ENCODE results near the gene C17orf113.

C17orf113 gene

DNA sequence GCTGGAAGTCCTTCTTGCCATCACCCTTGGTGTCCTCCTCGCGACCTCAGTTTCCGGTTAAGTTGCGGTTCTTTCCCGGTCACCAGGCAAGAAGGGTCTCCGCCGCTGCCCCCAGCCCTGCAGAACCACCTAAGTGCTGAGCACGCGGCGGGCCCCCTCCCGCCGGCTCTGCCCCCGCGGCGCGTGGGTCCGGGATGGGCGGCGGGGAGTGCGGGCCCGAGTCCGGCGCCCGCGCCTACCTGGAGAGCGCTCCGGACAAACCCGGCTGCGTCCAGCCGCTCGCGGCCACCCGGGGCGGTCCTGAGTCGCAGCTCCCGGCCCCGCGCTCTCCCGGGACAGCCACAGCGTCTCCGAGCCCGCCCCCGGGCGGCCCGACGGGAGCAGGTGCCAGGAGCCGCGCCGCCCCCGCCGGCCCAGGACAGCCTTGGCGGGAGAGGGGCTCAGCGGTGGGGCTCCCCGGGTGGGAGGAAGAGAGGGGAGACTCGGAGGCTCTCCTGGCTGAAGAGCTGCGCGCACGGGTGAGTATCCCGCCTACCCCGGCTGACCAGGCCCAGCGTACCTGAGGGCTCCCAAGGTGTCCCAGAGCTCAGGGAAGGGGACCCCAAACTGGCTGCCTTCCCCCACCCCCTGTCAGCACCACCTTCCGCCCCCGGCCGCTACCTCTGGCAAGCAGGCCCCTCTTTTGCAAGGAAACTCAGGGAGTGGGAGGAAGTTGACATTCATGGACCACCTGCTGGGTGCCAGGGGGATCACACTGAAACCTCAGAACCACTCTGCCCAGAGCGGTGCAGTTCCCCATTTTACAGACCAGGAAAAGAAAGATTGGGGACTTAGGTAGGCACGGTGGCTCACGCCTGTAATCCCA, 22.2 kb upstream of the C17orf113 start:
- DNase-seq: no peak

DNA sequence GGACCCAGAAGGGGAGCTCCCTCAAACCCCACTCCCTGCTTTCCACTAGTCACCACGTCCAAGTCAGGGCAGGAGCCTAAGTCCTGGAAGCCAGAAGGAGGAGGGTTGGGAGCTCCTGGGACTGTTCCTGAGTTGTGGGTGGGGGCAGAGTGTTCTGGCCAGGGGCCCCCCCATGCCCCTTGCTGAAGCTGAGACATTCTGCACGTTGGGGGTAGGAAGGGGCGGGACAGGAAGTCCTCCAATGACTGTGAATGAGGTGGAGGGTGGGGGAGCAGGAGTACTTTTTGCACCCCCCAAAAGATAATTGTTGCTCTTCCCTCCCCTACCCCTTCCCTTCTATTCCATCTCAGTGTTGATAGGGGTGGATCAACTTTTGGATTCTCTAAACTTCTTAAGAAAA, 21.4 kb upstream of the C17orf113 start:
- no peak for DNase-seq

DNA sequence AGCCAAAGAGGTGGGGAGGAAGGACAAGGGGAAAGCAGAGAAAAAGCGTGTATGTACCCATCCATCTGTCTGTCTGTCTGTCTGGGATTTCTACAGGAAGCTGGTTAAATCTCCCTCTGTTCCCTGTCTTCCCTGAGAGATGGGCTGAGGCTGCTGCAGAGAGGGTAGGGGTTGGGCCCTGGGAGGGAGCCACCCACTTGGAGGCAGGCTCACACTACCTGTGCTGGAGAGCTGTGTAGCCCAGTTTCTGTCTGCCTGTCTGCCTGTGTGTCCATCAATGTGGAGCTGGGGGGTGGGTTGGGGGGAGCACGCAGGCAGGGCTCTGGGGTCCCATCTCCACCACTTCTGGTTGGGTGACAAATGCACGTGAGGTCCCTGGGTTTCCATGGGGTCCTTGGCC, 18.6 kb upstream of the C17orf113 start:
- no peak for DNase-seq

DNA sequence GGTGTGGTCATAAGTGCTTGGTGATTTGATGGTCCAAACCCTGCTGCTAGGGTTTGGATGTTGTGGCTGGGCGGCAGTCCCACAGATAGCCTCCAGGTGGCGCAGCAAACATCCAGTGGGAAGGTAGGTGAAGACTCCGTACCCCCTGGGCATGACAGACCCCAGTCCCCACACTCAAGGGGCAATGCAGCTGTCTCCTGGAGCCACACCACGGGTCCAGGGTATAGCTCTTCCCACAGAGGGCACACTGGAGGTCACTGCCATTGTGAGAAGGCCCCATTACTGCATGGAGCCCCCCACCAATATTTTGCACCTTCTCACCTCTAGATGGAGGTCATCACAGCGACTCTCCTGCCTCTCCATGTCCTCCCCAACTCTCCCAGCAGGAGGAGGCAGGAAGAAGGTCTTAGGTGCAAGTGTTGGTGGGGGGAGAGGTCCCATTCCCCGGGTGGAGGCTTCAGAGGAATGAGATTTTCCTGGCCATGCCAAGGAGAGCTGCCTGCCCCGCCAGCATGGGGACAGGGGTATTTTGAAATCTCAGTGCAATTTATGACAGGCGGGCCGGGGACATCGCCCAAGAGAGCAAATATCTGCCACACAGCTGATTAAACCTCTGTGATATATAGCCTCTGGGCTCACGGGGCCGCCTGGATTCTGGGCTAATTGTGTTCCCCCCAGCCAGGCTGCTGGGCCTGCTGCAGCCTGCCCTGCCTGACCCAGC, 17.1 kb upstream of the C17orf113 start:
- peak; percentile 63 for DNase-seq

DNA sequence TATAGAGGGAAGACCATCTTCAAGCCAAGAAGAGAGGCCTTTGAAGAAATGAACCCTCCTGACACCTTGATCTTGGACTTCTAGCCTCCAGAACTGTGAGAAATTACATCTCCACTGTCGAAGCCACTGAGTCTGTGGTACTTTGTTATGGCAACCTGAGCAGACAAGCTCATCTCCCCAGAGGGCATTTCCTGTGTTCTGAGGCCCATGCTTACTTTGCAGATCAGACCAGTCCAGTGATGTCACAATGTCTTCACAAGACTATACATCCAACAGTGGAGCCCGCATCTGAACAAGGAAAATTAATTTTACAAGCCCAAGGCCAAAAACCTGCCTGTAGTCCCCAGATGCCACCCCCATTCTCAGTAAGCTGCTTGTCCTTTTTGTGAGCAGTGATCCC, 14.8 kb upstream of the C17orf113 start:
- DNase-seq: no peak

DNA sequence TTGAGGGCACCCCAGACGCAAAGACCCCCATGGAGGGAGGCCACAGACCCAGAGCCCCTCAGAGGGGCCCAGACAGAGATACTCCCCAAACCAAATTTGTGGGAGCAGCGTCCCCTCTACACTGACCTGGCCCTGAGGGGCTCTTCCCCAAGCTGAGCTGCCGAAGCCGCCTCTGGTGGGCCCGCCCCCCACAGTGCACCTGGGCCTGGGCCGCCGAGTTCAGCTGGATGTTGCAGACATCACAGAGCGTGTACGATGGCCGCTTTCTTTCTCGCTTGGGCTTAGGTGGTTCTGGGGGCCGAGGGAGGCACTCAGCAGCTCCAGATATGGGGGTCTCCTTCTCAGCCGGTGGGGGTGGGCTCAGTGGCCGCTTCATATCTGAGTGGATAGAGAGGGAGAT, 12.3 kb upstream of the C17orf113 start:
- DNase-seq: no peak

DNA sequence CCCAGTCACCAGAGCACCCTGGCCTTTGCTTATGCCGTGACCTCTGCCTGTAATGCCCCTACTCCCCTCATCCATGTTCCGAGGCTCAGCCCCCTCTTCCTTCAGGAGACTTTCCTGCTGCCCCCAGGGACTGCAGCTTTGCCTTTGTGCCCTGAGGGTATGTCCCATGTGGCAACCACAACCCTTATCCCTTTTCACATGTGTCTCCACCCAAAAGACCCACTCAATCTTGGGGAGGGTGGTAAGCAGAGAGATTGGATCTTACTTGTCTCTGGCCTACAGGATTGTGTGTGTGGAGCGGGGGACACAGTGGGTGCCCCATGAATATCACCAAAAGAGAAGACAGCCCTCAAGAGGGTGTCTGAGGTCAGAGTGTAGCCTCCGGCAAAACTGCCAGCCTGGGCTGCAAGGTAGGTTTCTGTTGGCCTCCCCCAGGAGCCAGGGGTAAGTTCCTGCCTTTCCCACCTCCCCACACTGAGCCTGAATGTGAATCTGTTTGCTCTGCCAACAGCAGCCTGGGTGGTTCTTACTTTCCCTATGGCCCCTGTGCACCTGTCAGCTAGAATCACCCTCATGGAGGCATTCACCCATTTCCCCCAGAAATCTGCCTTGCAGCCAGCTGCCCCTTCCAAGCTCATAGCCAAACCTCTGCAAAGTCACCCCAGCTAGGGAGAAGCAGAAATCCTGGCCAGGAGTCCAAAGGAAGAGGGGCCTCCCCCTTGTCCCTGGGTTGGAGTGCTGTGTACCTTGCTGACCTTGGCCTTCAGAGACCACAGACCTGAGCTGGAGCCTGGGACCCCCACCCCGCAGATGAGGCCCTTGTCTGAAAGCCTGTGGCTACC, 11.5 kb upstream of the C17orf113 start:
- DNase-seq: peak; percentile 76

DNA sequence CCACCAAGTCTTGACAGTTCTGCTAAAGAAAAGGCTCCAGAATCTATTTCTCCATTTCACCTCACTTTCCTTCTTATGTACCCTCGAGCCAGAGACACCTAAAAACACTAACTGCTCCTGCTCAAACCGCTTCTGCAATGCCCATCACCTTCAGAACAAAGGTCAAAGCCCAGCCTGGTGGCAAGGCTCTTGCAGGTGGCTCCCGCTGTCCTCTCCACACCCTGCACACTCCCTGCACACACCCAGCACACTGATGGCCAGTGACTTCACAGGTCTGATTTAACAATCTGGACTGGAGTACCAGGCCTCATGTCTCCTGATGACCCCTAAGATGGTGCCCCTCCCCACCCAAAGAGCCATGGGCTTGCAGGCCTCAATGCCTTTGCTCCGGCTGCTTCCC, 9.8 kb upstream of the C17orf113 start:
- DNase-seq: no peak

DNA sequence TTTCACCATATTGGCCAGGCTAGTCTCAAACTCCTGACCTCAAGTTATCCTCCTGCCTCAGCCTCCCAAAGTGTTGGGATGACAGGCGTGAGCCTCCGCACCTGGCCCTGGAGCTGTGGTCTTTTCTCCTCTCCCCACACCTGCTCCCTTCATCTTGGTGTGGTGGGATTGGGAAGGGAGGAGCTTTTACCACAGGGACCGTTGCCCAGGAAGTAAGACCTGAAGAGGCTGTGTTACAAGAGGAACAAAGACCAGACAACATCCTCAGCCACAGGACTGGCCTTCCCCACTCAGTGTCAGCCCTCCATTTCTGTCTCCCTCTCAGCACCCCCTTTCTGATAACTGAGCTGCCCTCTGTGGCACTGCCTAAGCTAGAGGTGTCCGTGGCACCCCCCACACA, 9.4 kb upstream of the C17orf113 start:
- no peak for DNase-seq

DNA sequence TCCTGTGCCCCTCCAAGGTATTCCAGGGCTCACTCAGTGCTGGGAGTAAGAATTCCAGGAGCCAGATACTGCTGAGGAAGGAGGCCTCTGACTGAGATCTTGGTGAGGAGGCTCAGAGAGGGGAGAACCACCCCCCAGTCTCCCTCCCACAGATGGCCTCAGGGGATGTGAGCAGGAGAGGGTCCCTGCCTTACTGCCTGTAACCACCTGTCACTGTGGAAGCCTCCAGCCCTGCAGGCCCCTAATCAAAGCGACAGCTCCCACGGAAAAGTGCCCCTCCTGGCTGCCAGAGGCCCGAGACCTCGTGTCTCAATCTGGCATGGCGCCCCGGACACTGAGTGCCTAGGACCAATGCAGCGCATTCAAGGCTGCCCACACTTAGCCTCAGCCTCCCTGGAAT, 7.7 kb upstream of the C17orf113 start:
- DNase-seq: no peak

DNA sequence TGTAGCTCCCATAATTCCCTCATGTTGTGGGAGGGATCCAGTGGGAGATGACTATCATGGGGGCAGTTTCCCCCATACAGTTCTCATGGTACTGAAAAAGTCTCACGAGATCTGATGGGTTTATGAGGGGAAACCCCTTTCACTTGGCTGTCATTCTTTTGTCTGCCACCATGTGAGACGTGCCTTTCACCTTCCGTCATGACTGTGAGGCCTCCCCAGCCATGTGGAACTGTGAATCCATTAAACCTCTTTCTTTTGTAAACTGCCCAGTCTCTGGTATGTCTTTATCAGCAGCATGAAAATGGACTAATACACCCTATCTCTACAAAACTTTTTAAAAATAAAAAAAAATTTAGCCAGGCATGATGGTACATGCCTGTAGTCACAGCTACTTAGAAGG, 6.2 kb upstream of the C17orf113 start:
- DNase-seq: no peak

DNA sequence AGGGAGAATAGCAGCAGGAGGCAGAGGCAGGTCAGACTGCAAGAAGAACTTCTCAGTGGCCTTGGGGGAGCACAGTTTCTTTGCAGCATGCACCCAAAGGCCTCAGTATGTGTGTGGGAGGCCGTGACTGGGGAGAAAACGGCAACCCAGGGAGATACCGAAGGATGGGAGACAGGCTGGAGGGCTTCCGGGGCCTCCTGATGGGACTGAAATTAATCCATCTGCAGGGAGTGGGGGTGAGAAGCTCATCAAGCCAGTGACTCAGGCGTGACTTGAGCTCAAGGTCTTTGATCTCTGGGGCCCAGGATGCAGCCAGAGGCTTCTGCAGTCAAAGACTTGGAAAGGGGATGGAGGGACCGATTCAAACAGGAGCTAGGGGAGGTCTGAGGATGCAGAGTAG, 5.1 kb upstream of the C17orf113 start:
- no peak for DNase-seq

DNA sequence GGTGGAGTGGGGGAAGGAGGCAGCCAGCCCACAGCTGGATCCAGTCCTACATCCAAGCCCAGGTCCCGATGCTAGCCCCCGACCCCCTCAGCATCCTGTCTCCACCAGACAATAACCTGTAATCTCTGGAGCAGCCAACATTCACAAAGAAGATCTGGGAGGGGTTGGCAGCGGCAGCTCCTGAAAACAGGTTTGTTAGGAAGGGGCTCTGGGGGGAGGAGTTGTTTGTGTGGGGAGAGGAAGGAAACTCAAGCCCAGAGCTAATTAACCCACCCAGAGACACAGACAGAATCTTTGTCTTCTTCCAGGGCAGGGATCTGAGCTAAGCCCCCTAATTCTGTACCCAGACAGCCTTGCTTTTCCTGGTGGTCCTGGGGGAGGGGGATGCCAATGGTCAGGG, 4.6 kb upstream of the C17orf113 start:
- no peak for DNase-seq

DNA sequence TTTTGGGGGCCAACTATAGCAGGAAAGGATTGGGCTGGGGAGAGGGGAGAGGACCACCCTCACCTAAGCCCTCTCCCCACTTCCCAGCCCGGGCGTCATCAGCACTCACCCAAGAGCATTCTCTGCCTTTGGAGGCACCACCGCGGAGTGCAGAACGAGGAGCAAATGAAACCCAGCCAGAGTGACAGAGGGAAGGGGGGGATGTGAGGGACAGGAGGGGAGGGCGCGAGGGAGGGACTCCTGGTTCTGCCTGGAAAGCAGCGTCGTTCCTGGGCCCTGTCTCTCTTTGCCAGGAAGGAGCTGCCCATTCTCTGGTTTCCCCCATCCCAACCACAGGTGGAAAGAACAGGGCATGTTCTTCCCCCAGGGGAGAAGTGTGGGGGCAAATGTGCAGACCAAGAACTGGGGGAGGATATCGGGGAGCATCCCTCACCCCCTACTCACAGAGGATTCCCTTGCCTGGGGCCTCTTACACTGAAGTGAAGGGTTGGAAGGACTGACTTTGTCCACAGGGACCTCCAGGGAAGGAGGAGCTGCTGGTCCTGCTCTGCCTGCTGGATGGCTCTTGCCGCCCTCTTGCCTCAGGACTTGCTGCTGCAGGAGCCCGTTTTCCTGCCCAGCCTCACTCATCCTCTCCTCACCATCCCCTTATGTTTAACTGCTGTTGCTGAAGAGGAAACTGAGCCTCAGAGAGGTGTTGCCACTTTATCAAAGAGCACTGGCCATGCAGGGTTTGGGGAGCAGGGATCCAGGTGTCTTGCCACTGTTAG, 3.5 kb upstream of the C17orf113 start:
- DNase-seq: no peak

DNA sequence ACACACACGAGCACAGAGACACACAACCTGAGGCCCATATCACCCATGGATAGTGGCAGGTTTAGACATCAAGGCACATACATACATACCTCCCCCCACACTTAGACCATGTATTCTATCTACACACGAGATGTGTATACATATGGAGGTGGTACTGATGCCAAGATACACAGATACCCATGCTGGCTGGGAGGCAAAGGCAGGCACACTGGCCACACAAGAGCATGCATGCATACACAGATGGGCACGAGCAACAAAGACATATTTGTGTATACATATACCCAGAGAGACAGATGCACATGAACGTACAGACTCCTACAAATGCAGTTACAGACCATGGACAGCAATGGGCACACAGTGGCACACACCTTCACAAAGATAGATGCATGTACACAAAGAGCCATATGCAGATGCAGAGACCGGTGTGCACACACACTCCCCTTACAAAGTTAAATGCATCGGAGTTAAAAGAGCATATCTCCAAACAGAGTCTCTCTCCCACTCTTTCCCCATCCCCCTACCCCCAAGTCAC, 2.0 kb upstream of the C17orf113 start:
- DNase-seq: no peak

DNA sequence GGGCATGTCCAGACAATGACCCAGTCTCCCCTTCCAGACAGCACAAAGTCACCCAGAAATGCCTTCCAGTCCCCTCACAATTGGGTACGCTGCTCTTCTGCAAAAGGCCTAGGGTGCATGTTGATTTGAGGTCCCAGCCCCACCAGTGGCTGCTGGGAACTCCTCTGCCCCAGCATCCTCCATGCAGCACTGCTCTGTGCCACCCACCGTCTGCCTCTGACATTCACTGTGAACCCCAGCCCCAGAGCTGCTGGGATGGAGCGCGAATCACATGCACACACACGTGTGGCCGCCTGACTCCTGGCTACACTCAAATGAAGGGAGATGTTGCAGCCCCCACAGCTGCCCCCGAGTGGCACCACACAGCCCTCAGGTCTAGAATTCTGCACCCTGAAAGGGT, 1.2 kb upstream of the C17orf113 start:
- no peak for DNase-seq

DNA sequence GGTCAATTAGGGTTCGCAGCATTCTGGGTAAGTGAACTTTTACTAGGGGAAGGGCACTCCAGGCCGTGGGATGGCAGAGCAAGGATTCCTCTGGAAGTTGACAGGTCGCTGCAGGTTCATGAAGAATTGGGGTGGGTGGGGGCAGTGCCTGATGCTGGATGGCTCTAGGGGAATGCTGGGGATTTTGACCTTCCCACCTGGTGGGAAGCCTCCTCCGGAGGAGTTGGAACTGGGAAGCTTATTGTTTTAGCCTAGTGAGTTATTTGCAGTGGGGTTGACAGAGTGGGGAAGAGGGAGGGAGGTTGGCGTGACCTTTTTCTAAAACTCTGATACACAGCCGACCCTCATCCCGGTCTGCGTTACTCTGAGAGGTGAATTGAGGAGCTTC, 606 bp upstream of the C17orf113 start:
- DNase-seq: no peak

DNA sequence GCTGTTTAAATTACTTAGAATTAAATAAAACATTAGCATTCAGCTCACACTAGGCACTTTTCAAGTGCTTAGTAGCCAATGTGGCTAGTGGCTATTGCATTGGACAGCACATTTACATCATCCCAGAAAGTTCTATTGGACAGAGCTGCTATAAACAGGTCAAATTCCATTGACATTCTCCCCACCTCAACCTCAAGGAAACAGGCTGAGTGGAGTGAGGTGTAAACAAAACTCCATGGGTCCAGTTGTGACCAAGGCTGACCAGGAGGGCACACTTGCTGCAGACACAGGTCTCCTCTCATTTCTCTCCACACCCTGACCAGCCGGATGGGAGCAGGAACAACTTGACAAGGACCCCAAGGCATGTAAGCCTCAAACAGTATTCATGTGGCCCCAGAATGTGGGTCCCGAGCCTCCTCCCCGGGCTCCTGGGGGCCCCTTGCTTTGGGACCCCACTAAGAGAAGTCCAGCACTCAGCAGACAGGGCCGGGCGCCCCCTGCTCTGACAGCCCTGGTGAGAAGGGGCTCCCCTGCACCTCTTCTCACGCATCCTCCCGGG, 488 bp downstream of the C17orf113 start:
- DNase-seq: no peak

DNA sequence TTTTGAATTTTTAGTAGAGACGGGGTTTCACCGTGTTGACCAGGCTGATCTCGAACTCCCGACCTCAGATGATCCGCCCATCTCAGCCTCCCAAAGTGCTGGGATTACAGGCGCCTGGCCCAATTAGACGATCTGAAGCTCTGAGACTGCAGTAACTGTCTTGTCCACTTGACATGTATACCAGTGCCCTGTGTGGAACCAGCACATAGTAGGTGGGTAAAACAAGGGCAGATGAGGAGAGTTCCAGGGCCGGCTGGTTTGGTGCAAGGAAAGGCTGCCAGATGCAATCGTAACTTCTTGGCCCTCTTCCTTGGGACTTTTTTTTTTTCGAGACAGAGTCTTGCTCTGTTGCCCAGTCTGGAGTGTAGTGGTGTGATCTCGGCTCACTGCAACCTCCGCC, 3.1 kb downstream of the C17orf113 start:
- DNase-seq: no peak

DNA sequence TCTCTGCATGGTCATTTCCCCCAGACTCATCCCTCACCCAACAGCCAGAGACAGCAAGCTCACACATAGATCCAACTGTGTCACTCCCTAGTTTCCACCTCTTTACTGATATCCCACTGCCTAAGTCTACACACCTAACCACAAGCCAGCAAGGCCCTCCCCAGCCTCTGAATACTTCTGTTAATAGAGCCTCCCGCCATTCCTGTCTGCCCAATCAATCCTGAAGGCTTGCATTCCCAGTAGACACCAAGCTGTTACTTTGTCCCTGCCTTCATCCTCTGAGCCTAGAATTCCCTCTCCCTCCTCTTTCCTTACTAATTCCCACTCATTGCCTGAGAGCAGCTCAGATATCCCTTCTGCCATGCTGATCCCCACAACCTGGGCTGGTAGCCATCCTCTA, 4.7 kb downstream of the C17orf113 start:
- DNase-seq: no peak

DNA sequence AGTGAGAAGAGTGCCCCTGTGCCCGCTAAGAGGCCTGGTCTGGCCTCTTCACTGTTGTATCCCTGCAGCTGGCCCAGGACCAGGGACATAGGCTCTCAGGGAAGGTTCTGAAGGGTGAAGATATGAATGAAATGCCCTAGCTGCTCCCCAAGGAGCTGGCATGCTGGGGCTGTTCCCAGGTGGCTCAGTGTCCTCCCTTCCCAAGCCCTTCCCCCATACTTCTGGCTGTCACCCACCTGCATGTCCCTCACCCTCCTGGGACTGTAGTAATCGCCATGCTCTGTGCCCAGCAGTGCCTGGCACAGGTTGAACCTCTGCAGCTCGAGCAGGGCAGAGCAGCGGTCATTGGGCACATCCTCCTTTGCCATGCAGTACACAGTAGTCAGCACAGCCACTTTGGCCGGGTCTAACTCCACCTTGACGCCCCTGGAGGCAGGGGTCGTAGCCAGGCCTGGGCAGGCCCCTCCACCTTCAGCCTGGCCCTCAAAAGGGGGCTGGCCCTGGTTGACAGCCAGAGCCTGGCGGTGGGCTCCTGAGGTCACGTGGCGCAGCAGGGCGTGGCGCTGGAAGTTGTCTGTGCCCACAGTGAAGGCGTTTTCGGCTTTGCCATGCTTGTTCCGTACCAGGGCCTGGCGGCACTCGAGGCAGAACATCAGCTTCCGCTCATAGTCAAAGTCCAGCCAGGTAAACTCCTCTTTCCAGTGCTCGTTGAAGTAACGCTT, 7.6 kb downstream of the C17orf113 start:
- no peak for DNase-seq

DNA sequence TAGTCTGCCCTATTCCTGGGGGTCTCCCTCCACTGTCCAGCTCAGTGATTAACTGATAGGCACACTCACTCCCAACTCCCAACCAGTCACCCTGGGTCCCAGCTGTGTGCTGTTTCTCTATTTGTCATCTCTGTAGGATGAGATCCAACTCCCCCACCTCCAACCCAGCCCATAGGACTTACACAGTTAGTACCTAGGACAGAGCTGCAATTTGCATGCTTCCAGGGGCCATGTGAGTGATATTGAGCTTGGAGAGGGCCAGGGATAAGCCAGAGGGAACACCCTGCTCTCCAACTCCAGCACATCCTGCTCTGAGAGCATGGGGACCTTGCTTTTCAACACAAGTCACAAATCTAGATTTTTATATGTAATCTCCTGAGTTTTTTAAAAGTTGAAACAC, 8.8 kb downstream of the C17orf113 start:
- DNase-seq: no peak
